ENCODE measurements around the gene LMO1. TPM values are rescaled to one million over a fixed set of nuclear protein-coding genes. Genes with fewer than 3 reads are reported as not detected.

The LMO1 gene
- total and polyA plus RNA-seq, 9 of the 15 experiments (the other 6 are each of a cell fraction or from before 2014, with no cell fraction given), result not detected

GRCh38 chr11:8251616-8252295 is 11.9 kb downstream of the LMO1 start (continued):
- no peak for TF ChIP-seq ZNF318 (IDR thresholded peaks at IDR 0.05; ENCODE audit: borderline replicate concordance in 1 of 2, low read depth in 1 of 2)
